ENCODE measurements around the gene GNAQ. TPM values are rescaled to one million over a fixed set of nuclear protein-coding genes. Genes with fewer than 3 reads are reported as not detected.

The GNAQ gene
- total RNA-seq, 1 experiment from 2014 or later: 48.6 TPM

DNA sequence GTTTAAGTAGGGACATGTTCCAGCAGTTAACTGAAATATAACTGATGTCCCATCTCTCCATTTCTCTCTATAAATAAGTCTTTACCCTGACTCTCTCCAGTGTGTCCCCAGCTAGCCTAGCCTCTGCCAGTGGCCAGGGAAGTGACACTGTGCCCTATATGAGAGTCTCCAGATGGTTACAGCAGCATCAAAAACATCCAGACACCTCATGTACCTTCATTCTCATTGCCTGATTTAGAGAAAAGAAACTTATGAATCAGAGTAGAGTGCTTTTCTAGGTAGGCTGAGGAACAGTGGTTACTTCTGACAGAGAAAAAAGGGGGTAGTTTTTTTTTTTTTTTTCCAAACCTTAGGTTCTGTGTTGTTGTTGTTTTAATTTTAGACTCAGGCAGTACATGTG is 148.5 kb downstream of the GNAQ start:
- no peak overlapping the region for H3K18ac ChIP-seq (ENCODE audit: insufficient read length, low read depth, low read length)
- H3K36me3 Mint-ChIP-seq (ENCODE audit: insufficient read depth in 1 of 3, low read depth in 3 of 3): no peaks in the 10 kb centered on the region
- no peaks in the 10 kb centered on the region for H4K20me1 ChIP-seq (ENCODE audit: control insufficient read depth, insufficient read depth, insufficient read length)
- H3K4me1 Mint-ChIP-seq: peaks cover 24 to 27% of the 10 kb centered on the region in 2 experiments
- H3K4me2 ChIP-seq (ENCODE audit: insufficient read depth, insufficient read length, low read length): no peak overlapping the region
- H4K8ac ChIP-seq (replicated peaks; ENCODE audit: insufficient read length, low read depth, low read length): no peak overlapping the region
- H3K27ac ChIP-seq (ENCODE audit: insufficient read length, low read depth, low read length): no peak overlapping the region
- no peak overlapping the region for H2BK120ac ChIP-seq (ENCODE audit: low read depth, low read length, poor library complexity, severe bottlenecking)
- H3K4me1 ChIP-seq (ENCODE audit: insufficient read depth, low read length): peaks cover 10% of the 10 kb centered on the region; the same call in 1 of the 2 replicates
- no peak overlapping the region for H3K27ac Mint-ChIP-seq
- no peaks in the 10 kb centered on the region for H3K9me3 Mint-ChIP-seq
- no peak overlapping the region for H2BK12ac ChIP-seq (ENCODE audit: insufficient read length, low read depth, low read length)
- H3K79me2 ChIP-seq (ENCODE audit: insufficient read depth, low read length): no peaks in the 10 kb centered on the region
- H4K91ac ChIP-seq (ENCODE audit: insufficient read length, low read depth, low read length): no peak overlapping the region
- no peak overlapping the region for H2AK5ac ChIP-seq (ENCODE audit: insufficient read length, low read length)
- H3K79me1 ChIP-seq (ENCODE audit: insufficient read depth, low read depth, low read length, poor library complexity, severe bottlenecking): no peaks in the 10 kb centered on the region
- H3K9me3 ChIP-seq (ENCODE audit: control insufficient read depth, low read depth, low read length): no peaks in the 10 kb centered on the region
- H3K14ac ChIP-seq (ENCODE audit: insufficient read depth, low read length): no peak overlapping the region
- no peak overlapping the region for H2AFZ ChIP-seq (ENCODE audit: low read length)
- no peak overlapping the region for H2BK5ac ChIP-seq (ENCODE audit: insufficient read length, low read length)
- H3K56ac ChIP-seq (ENCODE audit: insufficient read length, low read depth, low read length): no peak overlapping the region
- H3T11ph ChIP-seq (ENCODE audit: low read length): no peak overlapping the region
- H4K5ac ChIP-seq (ENCODE audit: insufficient read length, low read depth, low read length): no peak overlapping the region
- H3K23me2 ChIP-seq (ENCODE audit: insufficient read length, low read depth, low read length, poor library complexity, severe bottlenecking): no peaks in the 10 kb centered on the region
- H3K23ac ChIP-seq (ENCODE audit: insufficient read length, low read depth, low read length): no peak overlapping the region
- no peak overlapping the region for H2BK20ac ChIP-seq (ENCODE audit: low read depth, low read length, poor library complexity, severe bottlenecking)
- H3K4ac ChIP-seq (ENCODE audit: low read depth, low read length): no peak overlapping the region
- H3K27me3 ChIP-seq (ENCODE audit: insufficient read depth, low read length): no peaks in the 10 kb centered on the region
- DNase-seq: no peak
- TF ChIP-seq CTCF (conservative IDR thresholded peaks at IDR 0.05): no peak
- no peak overlapping the region for H3K9ac ChIP-seq (ENCODE audit: extremely low read depth, insufficient read length, low read length)
- no peaks in the 10 kb centered on the region for H3K27me3 Mint-ChIP-seq (ENCODE audit: low read depth)
- no peak overlapping the region for H3K4me3 Mint-ChIP-seq
- no peak overlapping the region for H2BK15ac ChIP-seq (ENCODE audit: low read depth, low read length)
